Testis (tissue), 3 donors: Measurements from ENCODE around the gene ZC3H18. TPM values are rescaled to one million over a fixed set of nuclear protein-coding genes. Genes with fewer than 3 reads are reported as not detected.

Experiments used
- DNase-seq: peaks from one replicate; pipeline ENCODE4 v3.0.0-alpha.2; 2019
- H3K27ac ChIP-seq, 2 donors: fragments of 200-600 bp; sonication (generic); one replicate each; pipeline ENCODE4 v1.5.1; 2019
- H3K27me3 ChIP-seq: fragments of 200-600 bp; sonication (generic); one replicate; pipeline ENCODE4 v1.5.1; 2019
- H3K36me3 ChIP-seq: fragments of 200-600 bp; sonication (generic); one replicate; pipeline ENCODE4 v1.5.1; 2017; ENCODE audit warnings: low read depth; ENCODE audit errors: missing control alignments
- H3K4me1 ChIP-seq: fragments of 200-600 bp; sonication (generic); one replicate; pipeline ENCODE4 v1.5.1; 2019
- H3K4me3 ChIP-seq, 2 donors: fragments of 200-600 bp; sonication (generic); one replicate each; pipeline ENCODE4 v1.5.1; 2017 to 2019
- H3K9me3 ChIP-seq: fragments of 200-600 bp; sonication (generic); one replicate; pipeline ENCODE4 v1.5.1; 2017
- POLR2A ChIP-seq: fragments of 450-650 bp; IDR thresholded peaks from one replicate; pipeline ENCODE4 v1.6.1; 2017; ENCODE audit warnings: antibody characterized with exemption, mild to moderate bottlenecking, moderate library complexity
- WGBS, 2 donors: methylation state at CpG; one replicate each; pipeline ENCODE4 v1.1.5; 2018; 5-methylcytosine and 5-hydroxymethylcytosine counted together
- intact Hi-C: fragments of 100-400 bp; cut with DNase I; formaldehyde crosslinking; loops from one replicate; pipeline ENCODE4 v1.15.1; 2023; ENCODE audit warnings: low total_unique reads
- polyA plus RNA-seq: library from polyadenylated mRNA; stranded (reverse); fragments of 350-450 nt; fragmentation: Illumina TruSeq; extraction: RNeasy Lipid Tissue Mini Kit (QIAGEN cat#74804); gene quantifications from one replicate; pipeline ENCODE4 v1.2.3, GENCODE V29; 2014; ENCODE audit warnings: low read depth, low replicate concordance; ENCODE audit not compliant: insufficient read depth
- total RNA-seq, 2 donors: library from RNA; depleted of rRNA; stranded (reverse); fragments of >200 nt; gene quantifications; one replicate each; pipeline ENCODE4 v1.2.3, GENCODE V29; 2016
- TF ChIP-seq, protein P1 (sequence below), 3 experiments: fragments of 450-650 bp in 2 of 3; fragments of 200-600 bp in 1 of 3; sonication (generic) in 1 of 3; IDR thresholded peaks; one replicate each; pipeline ENCODE4 v1.5.1; 2016 to 2019; ENCODE audit warnings: antibody characterized with exemption in 3 of 3, mild to moderate bottlenecking in 2 of 3, moderate library complexity in 1 of 3

ZC3H18 gene
- total and polyA plus RNA-seq, 3 donors from 2014 or later = 53.8 to 63.7 (median 59.6) TPM

DNA sequence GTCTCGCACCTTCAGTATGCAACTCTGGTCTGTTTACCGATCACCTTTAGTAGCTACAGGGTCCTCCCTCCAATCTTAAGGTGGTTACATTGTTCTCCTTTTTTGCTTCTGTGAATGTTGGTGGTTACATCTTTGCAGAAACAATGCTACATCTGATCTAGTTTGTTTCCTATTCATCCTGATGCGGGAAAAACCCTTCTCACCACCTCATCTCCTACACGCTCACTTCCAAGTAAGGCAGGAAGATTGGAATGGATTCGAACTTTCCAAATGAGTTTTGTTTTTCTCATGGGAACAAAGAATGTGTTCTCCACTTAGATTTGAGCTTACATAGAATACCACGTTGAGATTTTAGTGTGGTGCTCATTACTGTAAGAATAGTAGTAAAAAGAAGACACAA lies 14.5 kb downstream of the ZC3H18 start:
- H3K4me1 ChIP-seq = no peaks in the 10 kb centered on the region
- DNase-seq = no peak
- TF ChIP-seq, protein P1, sequence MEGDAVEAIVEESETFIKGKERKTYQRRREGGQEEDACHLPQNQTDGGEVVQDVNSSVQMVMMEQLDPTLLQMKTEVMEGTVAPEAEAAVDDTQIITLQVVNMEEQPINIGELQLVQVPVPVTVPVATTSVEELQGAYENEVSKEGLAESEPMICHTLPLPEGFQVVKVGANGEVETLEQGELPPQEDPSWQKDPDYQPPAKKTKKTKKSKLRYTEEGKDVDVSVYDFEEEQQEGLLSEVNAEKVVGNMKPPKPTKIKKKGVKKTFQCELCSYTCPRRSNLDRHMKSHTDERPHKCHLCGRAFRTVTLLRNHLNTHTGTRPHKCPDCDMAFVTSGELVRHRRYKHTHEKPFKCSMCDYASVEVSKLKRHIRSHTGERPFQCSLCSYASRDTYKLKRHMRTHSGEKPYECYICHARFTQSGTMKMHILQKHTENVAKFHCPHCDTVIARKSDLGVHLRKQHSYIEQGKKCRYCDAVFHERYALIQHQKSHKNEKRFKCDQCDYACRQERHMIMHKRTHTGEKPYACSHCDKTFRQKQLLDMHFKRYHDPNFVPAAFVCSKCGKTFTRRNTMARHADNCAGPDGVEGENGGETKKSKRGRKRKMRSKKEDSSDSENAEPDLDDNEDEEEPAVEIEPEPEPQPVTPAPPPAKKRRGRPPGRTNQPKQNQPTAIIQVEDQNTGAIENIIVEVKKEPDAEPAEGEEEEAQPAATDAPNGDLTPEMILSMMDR (IDR thresholded peaks at IDR 0.05) = no peak
- H3K9me3 ChIP-seq = no peaks in the 10 kb centered on the region
- no peaks in the 10 kb centered on the region for H3K27me3 ChIP-seq
- 47 to 56% methylated on average over 6 of the region's 6 CpGs for WGBS, 2 donors
- no peak overlapping the region for H3K27ac ChIP-seq
- intact Hi-C loops = no loop called here
- no peaks in the 10 kb centered on the region for H3K36me3 ChIP-seq
- H3K4me3 ChIP-seq = no peak overlapping the region

- Histone ChIP-seq H3K9me3 (no peaks in the 10 kb centered on the region), H3K36me3 (no peaks in the 10 kb centered on the region), H3K4me1 (no peaks in the 10 kb centered on the region), H3K27ac (no peak overlapping the region), H3K4me3 (no peak overlapping the region), H3K27me3 (no peaks in the 10 kb centered on the region)
- intact Hi-C loops = no loop called here
- TF ChIP-seq, protein P1 (IDR thresholded peaks at IDR 0.05) = no peak
- TF ChIP-seq POLR2A = no peak
- 88 to 92% methylated on average over 8 of the region's 8 CpGs for WGBS, 2 donors
- DNase-seq = no peak
Observed at GRCh38 chr16:88585269-88585668, 15.1 kb downstream of the ZC3H18 start.

- H3K27me3 ChIP-seq = no peaks in the 10 kb centered on the region
- no peak overlapping the region for H3K4me3 ChIP-seq
- DNase-seq = no peak
- H3K4me1 ChIP-seq = no peaks in the 10 kb centered on the region
- H3K9me3 ChIP-seq = no peaks in the 10 kb centered on the region
- 91 to 92% methylated on average over 13 of the region's 13 CpGs for WGBS, 2 donors
- H3K36me3 ChIP-seq = no peaks in the 10 kb centered on the region
- H3K27ac ChIP-seq = no peak overlapping the region
- TF ChIP-seq, protein P1 (IDR thresholded peaks at IDR 0.05) = no peak
- TF ChIP-seq POLR2A = no peak
- intact Hi-C loops = no loop called here
Observed at GRCh38 chr16:88585927-88586581, 15.9 kb downstream of the ZC3H18 start.

DNA sequence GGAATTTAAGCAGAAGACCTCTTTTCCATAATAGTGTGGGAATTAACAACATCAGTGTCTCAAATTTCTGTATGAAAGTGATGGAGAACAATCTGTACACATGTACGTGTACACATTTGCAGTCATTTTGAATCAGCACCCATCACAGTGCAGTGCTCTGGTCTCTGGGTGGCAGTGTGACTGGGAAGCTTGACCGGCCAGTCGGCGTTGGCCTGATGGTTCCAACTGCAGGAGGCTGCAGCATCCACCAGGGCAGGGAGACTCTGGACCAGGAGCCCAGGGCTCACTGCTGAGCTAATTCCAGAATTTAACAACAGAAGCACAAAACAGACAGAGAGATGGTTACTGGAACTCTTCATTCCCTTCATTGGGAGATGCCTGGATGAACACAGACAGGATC lies 17.9 kb downstream of the ZC3H18 start:
- WGBS, 2 donors = 87 to 89% methylated on average over 4 of the region's 4 CpGs
- H3K36me3 ChIP-seq = no peaks in the 10 kb centered on the region

More for the DNA sequence above, 17.9 kb downstream of the ZC3H18 start:
- Histone ChIP-seq H3K4me1 (no peaks in the 10 kb centered on the region), H3K4me3 (no peak overlapping the region), H3K27ac (no peak overlapping the region), H3K27me3 (no peaks in the 10 kb centered on the region), H3K9me3 (no peaks in the 10 kb centered on the region)
- DNase-seq = no peak
- intact Hi-C loops = no loop called here
- TF ChIP-seq, protein P1 (IDR thresholded peaks at IDR 0.05) = no peak
- TF ChIP-seq POLR2A = no peak
